C4-2B (cell line): ENCODE data around the gene HDC.

Source experiments
- CTCF ChIP-seq: fragments of 450-650 bp; conservative IDR thresholded peaks from 2 replicates; pipeline ENCODE4 v1.5.1; 2017; ENCODE audit warnings: mild to moderate bottlenecking
- ZFX ChIP-seq: fragments of 450-650 bp; IDR thresholded peaks from 2 replicates; pipeline ENCODE4 v1.6.1; 2017

GRCh38 chr15:50289749-50290148 lies 24.2 kb upstream of the HDC start:
- TF ChIP-seq CTCF, result no peak
- TF ChIP-seq ZFX, result no peak
